SK-N-SH treated with all-trans-retinoic acid at 6 μM for 48 hours (cell line): ENCODE data around the gene GINS3.

Experiments
- ATAC-seq: fragments of 200-7000 bp; cut with Tn5 transposase; 3 replicates; pipeline ENCODE4 v1.9.1; 2020; ENCODE audit warnings: mild to moderate bottlenecking, moderate library complexity
- ARNTL ChIP-seq: fragments of 450-650 bp; formaldehyde crosslinking; IDR thresholded peaks from 2 replicates; pipeline ENCODE4 v1.5.0; 2020; ENCODE audit warnings: low read depth, mild to moderate bottlenecking, moderate library complexity, borderline replicate concordance
- BACH2 ChIP-seq: fragments of 250-450 bp; sonication (Bioruptor Pico); IDR thresholded peaks from 2 replicates; pipeline ENCODE4 v1.9.0; 2021; ENCODE audit warnings: mild to moderate bottlenecking, borderline replicate concordance
- CSDC2 ChIP-seq: fragments of 250-450 bp; sonication (Bioruptor Pico); IDR thresholded peaks from 2 replicates; pipeline ENCODE4 v1.5.0; 2020; ENCODE audit warnings: mild to moderate bottlenecking, moderate library complexity
- ESRRG ChIP-seq: fragments of 250-450 bp; sonication (Bioruptor Pico); IDR thresholded peaks from 2 replicates; pipeline ENCODE4 v1.6.1; 2021; ENCODE audit warnings: mild to moderate bottlenecking
- ISL1 ChIP-seq: fragments of 250-450 bp; sonication (Bioruptor Pico); IDR thresholded peaks from 2 replicates; pipeline ENCODE4 v2.1.2; 2022; ENCODE audit warnings: mild to moderate bottlenecking, moderate library complexity
- OSR1 ChIP-seq: fragments of 250-450 bp; sonication (Bioruptor Pico); IDR thresholded peaks from 2 replicates; pipeline ENCODE4 v1.8.0; 2022; ENCODE audit warnings: moderate library complexity, mild to moderate bottlenecking, inconsistent platforms
- PPARA ChIP-seq: fragments of 250-450 bp; sonication (Bioruptor Pico); IDR thresholded peaks from 2 replicates; pipeline ENCODE4 v1.5.0; 2020; ENCODE audit warnings: mild to moderate bottlenecking, borderline replicate concordance
- RARB ChIP-seq: fragments of 250-450 bp; sonication (Bioruptor Pico); IDR thresholded peaks from 2 replicates; pipeline ENCODE4 v1.8.0; 2021; ENCODE audit warnings: mild to moderate bottlenecking, moderate library complexity
- SNAI2 ChIP-seq: fragments of 250-450 bp; sonication (Bioruptor Pico); IDR thresholded peaks from 2 replicates; pipeline ENCODE4 v1.5.0; 2020; ENCODE audit warnings: mild to moderate bottlenecking, moderate library complexity
- TCF4 ChIP-seq: fragments of 250-450 bp; sonication (Bioruptor Pico); IDR thresholded peaks from 2 replicates; pipeline ENCODE4 v1.8.0; 2021; ENCODE audit warnings: mild to moderate bottlenecking, moderate library complexity, borderline replicate concordance
- ZC3H10 ChIP-seq: fragments of 250-450 bp; sonication (Bioruptor Pico); IDR thresholded peaks from 2 replicates; pipeline ENCODE4 v1.5.1; 2021; ENCODE audit warnings: mild to moderate bottlenecking, moderate library complexity
- ZFP3 ChIP-seq: fragments of 250-450 bp; sonication (Bioruptor Pico); IDR thresholded peaks from 2 replicates; pipeline ENCODE4 v1.5.0; 2020; ENCODE audit warnings: mild to moderate bottlenecking, moderate library complexity
- ZFP30 ChIP-seq: fragments of 450-650 bp; formaldehyde crosslinking; IDR thresholded peaks from 2 replicates; pipeline ENCODE4 v1.5.0; 2022; ENCODE audit warnings: mild to moderate bottlenecking, moderate library complexity
- ZNF565 ChIP-seq: fragments of 450-650 bp; formaldehyde crosslinking; conservative IDR thresholded peaks from 2 replicates; pipeline ENCODE4 v1.5.0; 2020; ENCODE audit warnings: low read depth, mild to moderate bottlenecking, moderate library complexity
- ZNF70 ChIP-seq: fragments of 450-650 bp; formaldehyde crosslinking; IDR thresholded peaks from 2 replicates; pipeline ENCODE4 v1.5.0; 2020; ENCODE audit warnings: mild to moderate bottlenecking, moderate library complexity
- ZNF8 ChIP-seq: fragments of 450-650 bp; formaldehyde crosslinking; IDR thresholded peaks from 2 replicates; pipeline ENCODE4 v1.5.0; 2020; ENCODE audit warnings: mild to moderate bottlenecking, moderate library complexity
- TF ChIP-seq, protein P1 (sequence below): fragments of 250-450 bp; sonication (Bioruptor Pico); IDR thresholded peaks from 2 replicates; pipeline ENCODE4 v1.8.0; 2021; ENCODE audit warnings: low read depth, mild to moderate bottlenecking, moderate library complexity, borderline replicate concordance
- TF ChIP-seq, protein P2 (sequence below): fragments of 250-450 bp; sonication (Bioruptor Pico); IDR thresholded peaks from 2 replicates; pipeline ENCODE4 v1.5.1; 2021; ENCODE audit warnings: mild to moderate bottlenecking, moderate library complexity
- TF ChIP-seq, protein P3 (sequence below): fragments of 250-450 bp; sonication (Bioruptor Pico); IDR thresholded peaks from 2 replicates; pipeline ENCODE4 v1.5.0; 2020; ENCODE audit warnings: mild to moderate bottlenecking, moderate library complexity

Gene GINS3

DNA sequence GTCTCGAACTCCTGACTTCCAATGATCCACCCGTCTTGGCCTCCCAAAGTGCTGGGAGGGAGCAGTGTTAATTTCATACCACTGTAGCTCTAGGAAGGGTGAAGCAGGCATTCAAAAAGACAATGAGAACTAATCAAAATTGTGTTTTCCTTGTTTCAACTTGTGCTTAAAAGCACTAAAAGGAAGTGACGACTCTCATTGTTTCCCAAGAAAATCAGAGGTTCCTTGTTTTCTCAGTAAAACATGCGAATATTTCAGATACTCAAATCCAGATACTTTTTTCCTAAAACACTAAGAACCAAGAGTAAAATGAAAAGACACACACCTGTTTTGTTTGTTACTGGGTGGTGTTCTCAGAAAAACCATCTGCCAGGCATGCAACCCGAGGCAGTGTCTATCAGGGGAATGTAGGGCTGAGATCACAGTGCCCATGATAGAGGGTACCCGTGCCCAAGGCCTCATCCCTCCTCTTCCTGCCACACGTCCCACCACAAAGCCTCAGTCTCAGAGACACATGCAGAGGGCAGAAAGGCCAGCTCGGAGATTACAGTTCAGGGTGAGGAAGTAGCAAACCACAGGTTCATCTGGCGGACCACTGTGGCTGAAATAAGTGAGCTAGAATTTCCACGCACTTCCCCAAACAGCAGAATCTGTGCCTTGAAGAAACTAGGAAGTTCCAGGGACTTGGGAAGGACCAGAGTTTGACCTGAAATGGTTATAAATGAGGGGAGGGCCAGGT lies 33.7 kb downstream of the GINS3 start:
- ATAC-seq, result no peak
- TF ChIP-seq ARNTL (CRISPR knock-in tag), result no peak
- TF ChIP-seq OSR1 (CRISPR knock-in tag), result no peak
- no peak for TF ChIP-seq ZNF70

DNA sequence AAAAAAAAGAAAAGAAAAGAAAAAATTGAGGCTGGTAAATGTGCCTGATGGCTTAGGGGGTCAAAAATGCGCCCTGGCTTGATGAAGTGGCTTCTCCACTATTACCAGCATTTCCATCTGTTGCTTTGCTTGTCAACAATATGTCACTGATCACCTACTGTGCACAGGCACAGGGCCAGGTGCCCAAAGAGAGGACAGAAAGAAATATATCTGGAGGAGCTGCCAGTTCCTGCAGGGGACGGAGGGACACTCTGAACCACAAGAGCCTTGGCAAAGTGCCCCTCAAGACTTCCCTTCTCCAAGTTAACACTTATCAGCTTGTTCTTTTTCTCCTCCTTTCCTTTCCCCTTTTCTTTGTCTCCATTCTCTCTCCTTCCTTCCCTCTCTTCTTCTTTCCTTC lies 34.7 kb downstream of the GINS3 start:
- no peak for ATAC-seq
- TF ChIP-seq BACH2 (CRISPR knock-in tag) (no peak), ZFP30 (CRISPR knock-in tag) (no peak), ZFP3 (CRISPR knock-in tag) (no peak), ISL1 (CRISPR knock-in tag) (no peak), SNAI2 (CRISPR knock-in tag) (no peak), ZNF8 (CRISPR knock-in tag) (no peak), ESRRG (CRISPR knock-in tag) (no peak), PPARA (CRISPR knock-in tag) (no peak), RARB (no peak), ZNF70 (no peak), ZNF565 (CRISPR knock-in tag) (no peak)
- TF ChIP-seq, protein P1, sequence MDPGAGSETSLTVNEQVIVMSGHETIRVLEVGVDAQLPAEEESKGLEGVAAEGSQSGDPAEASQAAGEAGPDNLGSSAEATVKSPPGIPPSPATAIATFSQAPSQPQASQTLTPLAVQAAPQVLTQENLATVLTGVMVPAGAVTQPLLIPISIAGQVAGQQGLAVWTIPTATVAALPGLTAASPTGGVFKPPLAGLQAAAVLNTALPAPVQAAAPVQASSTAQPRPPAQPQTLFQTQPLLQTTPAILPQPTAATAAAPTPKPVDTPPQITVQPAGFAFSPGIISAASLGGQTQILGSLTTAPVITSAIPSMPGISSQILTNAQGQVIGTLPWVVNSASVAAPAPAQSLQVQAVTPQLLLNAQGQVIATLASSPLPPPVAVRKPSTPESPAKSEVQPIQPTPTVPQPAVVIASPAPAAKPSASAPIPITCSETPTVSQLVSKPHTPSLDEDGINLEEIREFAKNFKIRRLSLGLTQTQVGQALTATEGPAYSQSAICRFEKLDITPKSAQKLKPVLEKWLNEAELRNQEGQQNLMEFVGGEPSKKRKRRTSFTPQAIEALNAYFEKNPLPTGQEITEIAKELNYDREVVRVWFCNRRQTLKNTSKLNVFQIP, result no peak
- TF ChIP-seq, protein P2, sequence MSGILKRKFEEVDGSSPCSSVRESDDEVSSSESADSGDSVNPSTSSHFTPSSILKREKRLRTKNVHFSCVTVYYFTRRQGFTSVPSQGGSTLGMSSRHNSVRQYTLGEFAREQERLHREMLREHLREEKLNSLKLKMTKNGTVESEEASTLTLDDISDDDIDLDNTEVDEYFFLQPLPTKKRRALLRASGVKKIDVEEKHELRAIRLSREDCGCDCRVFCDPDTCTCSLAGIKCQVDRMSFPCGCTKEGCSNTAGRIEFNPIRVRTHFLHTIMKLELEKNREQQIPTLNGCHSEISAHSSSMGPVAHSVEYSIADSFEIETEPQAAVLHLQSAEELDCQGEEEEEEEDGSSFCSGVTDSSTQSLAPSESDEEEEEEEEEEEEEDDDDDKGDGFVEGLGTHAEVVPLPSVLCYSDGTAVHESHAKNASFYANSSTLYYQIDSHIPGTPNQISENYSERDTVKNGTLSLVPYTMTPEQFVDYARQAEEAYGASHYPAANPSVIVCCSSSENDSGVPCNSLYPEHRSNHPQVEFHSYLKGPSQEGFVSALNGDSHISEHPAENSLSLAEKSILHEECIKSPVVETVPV (CRISPR knock-in tag), result no peak

DNA sequence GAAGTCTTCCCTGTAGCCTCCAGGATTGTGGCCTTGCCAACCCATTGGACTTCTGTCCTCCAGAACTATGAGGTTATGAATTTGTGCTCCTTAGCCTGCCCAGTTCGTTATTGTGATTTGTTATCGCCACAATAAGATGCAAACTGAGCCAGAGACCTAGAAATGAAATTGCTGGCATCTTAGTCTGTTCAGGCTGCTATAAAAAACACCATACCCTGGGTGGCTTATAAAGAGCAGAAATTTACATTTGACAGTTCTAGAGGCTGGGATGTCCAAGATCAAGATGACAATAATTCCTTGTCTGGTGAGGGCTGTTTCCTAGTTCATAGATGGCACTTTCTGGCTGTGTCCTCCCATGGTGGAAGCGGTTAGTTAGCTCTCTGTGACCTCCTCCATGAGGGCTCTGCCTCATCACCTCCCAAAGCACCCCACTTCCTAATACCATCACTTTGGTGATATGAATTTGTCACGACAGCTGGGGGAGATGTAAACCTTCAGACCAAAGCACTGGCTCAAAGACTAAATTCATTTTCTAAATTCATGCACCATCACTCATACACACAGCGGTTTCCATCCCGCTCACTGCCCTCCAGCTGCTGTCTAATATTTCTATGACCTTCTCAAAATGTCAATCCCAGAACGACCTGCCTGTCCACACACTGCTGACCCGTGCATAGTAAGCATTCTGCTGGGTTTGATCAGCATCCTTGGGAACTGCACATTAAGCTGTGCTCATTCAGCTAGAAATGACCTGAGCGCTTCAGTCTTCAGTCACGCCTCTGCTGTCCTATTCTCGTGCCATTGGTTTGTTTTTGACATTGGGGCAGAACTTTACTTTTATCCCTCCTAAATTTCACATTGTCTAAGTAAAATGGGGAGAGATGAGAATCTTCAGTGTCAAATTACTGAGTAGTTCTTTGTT lies 36.6 kb downstream of the GINS3 start:
- ATAC-seq, result no peak
- TF ChIP-seq TCF4 (CRISPR knock-in tag) (no peak), CSDC2 (CRISPR knock-in tag) (no peak), RARB (no peak), ZNF565 (CRISPR knock-in tag) (no peak), ISL1 (CRISPR knock-in tag) (no peak), BACH2 (CRISPR knock-in tag) (no peak), ZC3H10 (CRISPR knock-in tag) (no peak), ZNF70 (no peak)
- TF ChIP-seq, protein P3, sequence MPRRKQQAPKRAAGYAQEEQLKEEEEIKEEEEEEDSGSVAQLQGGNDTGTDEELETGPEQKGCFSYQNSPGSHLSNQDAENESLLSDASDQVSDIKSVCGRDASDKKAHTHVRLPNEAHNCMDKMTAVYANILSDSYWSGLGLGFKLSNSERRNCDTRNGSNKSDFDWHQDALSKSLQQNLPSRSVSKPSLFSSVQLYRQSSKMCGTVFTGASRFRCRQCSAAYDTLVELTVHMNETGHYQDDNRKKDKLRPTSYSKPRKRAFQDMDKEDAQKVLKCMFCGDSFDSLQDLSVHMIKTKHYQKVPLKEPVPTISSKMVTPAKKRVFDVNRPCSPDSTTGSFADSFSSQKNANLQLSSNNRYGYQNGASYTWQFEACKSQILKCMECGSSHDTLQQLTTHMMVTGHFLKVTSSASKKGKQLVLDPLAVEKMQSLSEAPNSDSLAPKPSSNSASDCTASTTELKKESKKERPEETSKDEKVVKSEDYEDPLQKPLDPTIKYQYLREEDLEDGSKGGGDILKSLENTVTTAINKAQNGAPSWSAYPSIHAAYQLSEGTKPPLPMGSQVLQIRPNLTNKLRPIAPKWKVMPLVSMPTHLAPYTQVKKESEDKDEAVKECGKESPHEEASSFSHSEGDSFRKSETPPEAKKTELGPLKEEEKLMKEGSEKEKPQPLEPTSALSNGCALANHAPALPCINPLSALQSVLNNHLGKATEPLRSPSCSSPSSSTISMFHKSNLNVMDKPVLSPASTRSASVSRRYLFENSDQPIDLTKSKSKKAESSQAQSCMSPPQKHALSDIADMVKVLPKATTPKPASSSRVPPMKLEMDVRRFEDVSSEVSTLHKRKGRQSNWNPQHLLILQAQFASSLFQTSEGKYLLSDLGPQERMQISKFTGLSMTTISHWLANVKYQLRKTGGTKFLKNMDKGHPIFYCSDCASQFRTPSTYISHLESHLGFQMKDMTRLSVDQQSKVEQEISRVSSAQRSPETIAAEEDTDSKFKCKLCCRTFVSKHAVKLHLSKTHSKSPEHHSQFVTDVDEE (CRISPR knock-in tag), result no peak
- TF ChIP-seq, protein P1, result no peak
- TF ChIP-seq, protein P2 (CRISPR knock-in tag), result no peak
- TF ChIP-seq, all 23 proteins: peak for 0
